Measurements from ENCODE around the gene SNX7. TPM values are rescaled to one million over a fixed set of nuclear protein-coding genes. Genes with fewer than 3 reads are reported as not detected.

SNX7 gene
- total RNA-seq, 1 donor from 2014 or later: 25.1 TPM

DNA sequence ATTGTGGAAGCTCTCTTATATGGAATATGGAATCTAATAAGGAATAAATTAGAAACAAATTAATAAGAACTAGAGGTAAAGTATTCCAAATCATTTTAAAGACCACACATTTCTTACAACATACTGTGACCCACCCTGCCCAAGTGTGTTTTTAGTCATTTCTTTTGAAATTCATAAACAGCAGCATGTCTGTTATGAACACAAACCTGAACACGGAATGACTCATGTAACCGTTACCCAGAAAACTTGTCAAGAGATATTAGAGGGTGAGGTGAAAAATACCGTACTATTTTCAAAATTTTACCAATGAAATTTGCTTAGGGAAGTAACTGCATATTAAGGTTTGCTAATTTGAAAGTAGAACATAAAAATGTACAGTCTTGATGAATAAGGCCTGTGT, 48.4 kb downstream of the SNX7 start:
- Histone ChIP-seq H3K27ac (ENCODE audit: low read depth, low read length) (no peak overlapping the region), H3K4me3 (ENCODE audit: low read length in 3 of 3) (no peak overlapping the region), H3K9ac (ENCODE audit: low read depth in 1 of 3, low read length in 3 of 3) (no peak overlapping the region), H3K9me3 (ENCODE audit: control insufficient read depth in 3 of 3, low read length in 3 of 3) (no peaks in the 10 kb centered on the region), H3K4me1 (ENCODE audit: control insufficient read depth in 3 of 3, insufficient read depth in 3 of 3, low read length in 3 of 3) (no peaks in the 10 kb centered on the region), H3K27me3 (ENCODE audit: control insufficient read depth in 3 of 3, insufficient read depth in 3 of 3, low read length in 3 of 3) (no peaks in the 10 kb centered on the region), H3K36me3 (ENCODE audit: control insufficient read depth in 3 of 3, insufficient read depth in 3 of 3, low read length in 3 of 3) (no peaks in the 10 kb centered on the region)

DNA sequence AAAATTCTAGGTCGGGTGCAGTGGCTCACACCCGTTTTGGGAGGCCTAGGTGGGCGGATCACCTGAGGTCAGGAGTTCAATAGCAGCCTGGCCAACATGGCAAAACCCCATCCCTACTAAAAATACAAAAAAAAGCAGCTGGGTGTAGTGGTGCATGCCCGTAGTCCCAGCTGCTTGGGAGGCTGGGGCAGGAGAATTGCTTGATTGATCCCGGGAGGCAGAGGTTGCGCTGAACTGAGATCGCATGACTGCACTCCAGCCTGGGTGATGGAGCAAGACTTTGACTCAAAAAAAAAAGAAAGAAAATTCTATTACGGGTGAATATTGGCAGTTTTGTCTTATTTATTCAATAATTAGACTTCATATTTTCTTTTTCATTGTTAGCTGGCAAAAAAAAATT, 62.1 kb downstream of the SNX7 start:
- Histone ChIP-seq H3K9ac (ENCODE audit: low read depth in 1 of 3, low read length in 3 of 3) (no peak overlapping the region), H3K36me3 (ENCODE audit: control insufficient read depth in 3 of 3, insufficient read depth in 3 of 3, low read length in 3 of 3) (no peaks in the 10 kb centered on the region), H3K4me1 (ENCODE audit: control insufficient read depth in 3 of 3, insufficient read depth in 3 of 3, low read length in 3 of 3) (no peaks in the 10 kb centered on the region), H3K27me3 (ENCODE audit: control insufficient read depth in 3 of 3, insufficient read depth in 3 of 3, low read length in 3 of 3) (no peaks in the 10 kb centered on the region), H3K9me3 (ENCODE audit: control insufficient read depth in 3 of 3, low read length in 3 of 3) (no peaks in the 10 kb centered on the region), H3K4me3 (ENCODE audit: low read length in 3 of 3) (no peak overlapping the region), H3K27ac (ENCODE audit: low read depth, low read length) (no peak overlapping the region)

- no peaks in the 10 kb centered on the region for H3K27me3 ChIP-seq (ENCODE audit: control insufficient read depth in 3 of 3, insufficient read depth in 3 of 3, low read length in 3 of 3)
- H3K27ac ChIP-seq (ENCODE audit: low read depth, low read length): no peak overlapping the region
- H3K36me3 ChIP-seq (ENCODE audit: control insufficient read depth in 3 of 3, insufficient read depth in 3 of 3, low read length in 3 of 3): no peaks in the 10 kb centered on the region
- no peak overlapping the region for H3K4me3 ChIP-seq (ENCODE audit: low read length in 3 of 3)
- no peaks in the 10 kb centered on the region for H3K4me1 ChIP-seq (ENCODE audit: control insufficient read depth in 3 of 3, insufficient read depth in 3 of 3, low read length in 3 of 3)
- H3K9me3 ChIP-seq (ENCODE audit: control insufficient read depth in 3 of 3, low read length in 3 of 3): no peaks in the 10 kb centered on the region
- H3K9ac ChIP-seq (ENCODE audit: low read depth in 1 of 3, low read length in 3 of 3): no peak overlapping the region
These were observed 71.7 kb downstream of the SNX7 start for GRCh38 chr1:98732985-98733781.

DNA sequence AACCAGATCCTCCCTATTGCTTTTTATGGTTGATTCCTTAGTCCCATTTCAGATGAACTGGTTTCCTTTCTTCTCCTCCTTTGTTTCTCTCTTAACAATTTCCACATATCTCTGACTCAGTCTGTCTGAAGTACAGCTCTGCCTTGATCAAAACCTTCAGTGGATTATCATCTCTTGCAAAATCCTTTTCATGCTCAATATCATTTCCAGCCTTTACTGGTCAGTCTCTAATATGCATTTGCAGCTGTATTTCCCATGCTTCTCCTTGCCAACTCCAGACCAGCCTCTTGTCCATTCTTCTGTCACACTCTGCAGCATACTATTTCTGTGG, 72.2 kb downstream of the SNX7 start:
- H3K9ac ChIP-seq (ENCODE audit: low read depth in 1 of 3, low read length in 3 of 3): no peak overlapping the region
- no peaks in the 10 kb centered on the region for H3K4me1 ChIP-seq (ENCODE audit: control insufficient read depth in 3 of 3, insufficient read depth in 3 of 3, low read length in 3 of 3)
- no peaks in the 10 kb centered on the region for H3K27me3 ChIP-seq (ENCODE audit: control insufficient read depth in 3 of 3, insufficient read depth in 3 of 3, low read length in 3 of 3)
- H3K9me3 ChIP-seq (ENCODE audit: control insufficient read depth in 3 of 3, low read length in 3 of 3): no peaks in the 10 kb centered on the region
- H3K4me3 ChIP-seq (ENCODE audit: low read length in 3 of 3): no peak overlapping the region
- no peak overlapping the region for H3K27ac ChIP-seq (ENCODE audit: low read depth, low read length)
- H3K36me3 ChIP-seq (ENCODE audit: control insufficient read depth in 3 of 3, insufficient read depth in 3 of 3, low read length in 3 of 3): no peaks in the 10 kb centered on the region

GRCh38 chr1:98735756-98736155, 74.2 kb downstream of the SNX7 start:
- Histone ChIP-seq H3K4me1 (ENCODE audit: control insufficient read depth in 3 of 3, insufficient read depth in 3 of 3, low read length in 3 of 3) (no peaks in the 10 kb centered on the region), H3K4me3 (ENCODE audit: low read length in 3 of 3) (no peak overlapping the region), H3K9me3 (ENCODE audit: control insufficient read depth in 3 of 3, low read length in 3 of 3) (no peaks in the 10 kb centered on the region), H3K9ac (ENCODE audit: low read depth in 1 of 3, low read length in 3 of 3) (peak overlapping the region in 1 of 3 donors; percentile 14), H3K36me3 (ENCODE audit: control insufficient read depth in 3 of 3, insufficient read depth in 3 of 3, low read length in 3 of 3) (no peaks in the 10 kb centered on the region), H3K27ac (ENCODE audit: low read depth, low read length) (no peak overlapping the region), H3K27me3 (ENCODE audit: control insufficient read depth in 3 of 3, insufficient read depth in 3 of 3, low read length in 3 of 3) (no peaks in the 10 kb centered on the region)

GRCh38 chr1:98737835-98738234, 76.3 kb downstream of the SNX7 start:
- Histone ChIP-seq H3K4me1 (ENCODE audit: control insufficient read depth in 3 of 3, insufficient read depth in 3 of 3, low read length in 3 of 3) (no peaks in the 10 kb centered on the region), H3K27me3 (ENCODE audit: control insufficient read depth in 3 of 3, insufficient read depth in 3 of 3, low read length in 3 of 3) (no peaks in the 10 kb centered on the region), H3K9ac (ENCODE audit: low read depth in 1 of 3, low read length in 3 of 3) (no peak overlapping the region), H3K4me3 (ENCODE audit: low read length in 3 of 3) (no peak overlapping the region), H3K36me3 (ENCODE audit: control insufficient read depth in 3 of 3, insufficient read depth in 3 of 3, low read length in 3 of 3) (no peaks in the 10 kb centered on the region), H3K27ac (ENCODE audit: low read depth, low read length) (no peak overlapping the region), H3K9me3 (ENCODE audit: control insufficient read depth in 3 of 3, low read length in 3 of 3) (no peaks in the 10 kb centered on the region)

- Histone ChIP-seq H3K36me3 (ENCODE audit: control insufficient read depth in 3 of 3, insufficient read depth in 3 of 3, low read length in 3 of 3) (no peaks in the 10 kb centered on the region), H3K9me3 (ENCODE audit: control insufficient read depth in 3 of 3, low read length in 3 of 3) (no peaks in the 10 kb centered on the region), H3K4me1 (ENCODE audit: control insufficient read depth in 3 of 3, insufficient read depth in 3 of 3, low read length in 3 of 3) (no peaks in the 10 kb centered on the region), H3K27me3 (ENCODE audit: control insufficient read depth in 3 of 3, insufficient read depth in 3 of 3, low read length in 3 of 3) (no peaks in the 10 kb centered on the region), H3K4me3 (ENCODE audit: low read length in 3 of 3) (no peak overlapping the region), H3K9ac (ENCODE audit: low read depth in 1 of 3, low read length in 3 of 3) (no peak overlapping the region), H3K27ac (ENCODE audit: low read depth, low read length) (no peak overlapping the region)
These were observed 78.2 kb downstream of the SNX7 start for GRCh38 chr1:98739762-98740161.

DNA sequence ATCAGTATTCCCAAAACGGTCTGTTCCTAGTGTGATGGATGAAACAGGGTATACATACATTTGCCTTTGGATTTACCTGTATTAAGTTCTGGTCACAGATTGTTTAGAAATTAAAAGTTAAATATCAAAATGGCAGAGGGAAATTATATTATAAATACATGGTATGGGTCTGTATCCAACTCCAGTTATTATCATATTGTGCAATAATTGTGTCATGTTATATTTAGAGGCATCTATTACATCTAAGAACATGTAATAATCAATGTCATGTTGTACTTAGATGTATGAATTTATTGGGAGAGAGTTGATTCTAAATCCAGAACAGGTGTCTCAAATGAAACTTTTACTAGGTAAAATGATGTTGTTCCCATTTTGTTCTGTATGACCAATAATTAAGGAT, 79.6 kb downstream of the SNX7 start:
- Histone ChIP-seq H3K4me1 (ENCODE audit: control insufficient read depth in 3 of 3, insufficient read depth in 3 of 3, low read length in 3 of 3) (no peaks in the 10 kb centered on the region), H3K4me3 (ENCODE audit: low read length in 3 of 3) (no peak overlapping the region), H3K9ac (ENCODE audit: low read depth in 1 of 3, low read length in 3 of 3) (no peak overlapping the region), H3K27ac (ENCODE audit: low read depth, low read length) (no peak overlapping the region), H3K27me3 (ENCODE audit: control insufficient read depth in 3 of 3, insufficient read depth in 3 of 3, low read length in 3 of 3) (no peaks in the 10 kb centered on the region), H3K36me3 (ENCODE audit: control insufficient read depth in 3 of 3, insufficient read depth in 3 of 3, low read length in 3 of 3) (no peaks in the 10 kb centered on the region), H3K9me3 (ENCODE audit: control insufficient read depth in 3 of 3, low read length in 3 of 3) (no peaks in the 10 kb centered on the region)

- Histone ChIP-seq H3K9ac (ENCODE audit: low read depth in 1 of 3, low read length in 3 of 3) (no peak overlapping the region), H3K4me1 (ENCODE audit: control insufficient read depth in 3 of 3, insufficient read depth in 3 of 3, low read length in 3 of 3) (no peaks in the 10 kb centered on the region)
These were observed 87.7 kb downstream of the SNX7 start for GRCh38 chr1:98749152-98749756.

DNA sequence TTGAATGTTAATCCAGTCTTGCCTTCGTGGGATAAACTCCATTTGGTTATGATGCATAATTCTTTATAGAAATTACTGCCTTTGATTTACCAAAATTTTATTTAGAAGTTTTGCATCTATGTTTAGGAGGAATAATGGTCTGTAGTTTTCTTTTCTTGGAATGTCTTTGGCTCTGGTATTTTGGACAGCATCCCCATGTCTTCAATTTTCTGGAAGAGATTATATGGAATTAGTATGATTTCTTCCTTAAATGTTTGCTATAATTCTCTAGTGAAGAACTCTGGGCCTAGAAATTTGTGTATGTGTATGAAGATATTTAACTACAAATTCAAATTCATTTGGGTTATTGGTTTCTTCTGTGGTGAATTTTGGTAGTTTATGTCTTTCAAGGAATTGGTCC, 92.7 kb downstream of the SNX7 start:
- no peaks in the 10 kb centered on the region for H3K4me1 ChIP-seq (ENCODE audit: control insufficient read depth in 3 of 3, insufficient read depth in 3 of 3, low read length in 3 of 3)
- no peak overlapping the region for H3K9ac ChIP-seq (ENCODE audit: low read depth in 1 of 3, low read length in 3 of 3)

More at GRCh38 chr1:98749152-98749756, 87.7 kb downstream of the SNX7 start:
- H3K4me3 ChIP-seq (ENCODE audit: low read length in 3 of 3): no peak overlapping the region
- no peaks in the 10 kb centered on the region for H3K36me3 ChIP-seq (ENCODE audit: control insufficient read depth in 3 of 3, insufficient read depth in 3 of 3, low read length in 3 of 3)
- no peak overlapping the region for H3K27ac ChIP-seq (ENCODE audit: low read depth, low read length)
- no peaks in the 10 kb centered on the region for H3K9me3 ChIP-seq (ENCODE audit: control insufficient read depth in 3 of 3, low read length in 3 of 3)
- H3K27me3 ChIP-seq (ENCODE audit: control insufficient read depth in 3 of 3, insufficient read depth in 3 of 3, low read length in 3 of 3): no peaks in the 10 kb centered on the region

More for the DNA sequence above, 92.7 kb downstream of the SNX7 start:
- no peaks in the 10 kb centered on the region for H3K9me3 ChIP-seq (ENCODE audit: control insufficient read depth in 3 of 3, low read length in 3 of 3)
- H3K27me3 ChIP-seq (ENCODE audit: control insufficient read depth in 3 of 3, insufficient read depth in 3 of 3, low read length in 3 of 3): no peaks in the 10 kb centered on the region
- H3K36me3 ChIP-seq (ENCODE audit: control insufficient read depth in 3 of 3, insufficient read depth in 3 of 3, low read length in 3 of 3): no peaks in the 10 kb centered on the region
- no peak overlapping the region for H3K4me3 ChIP-seq (ENCODE audit: low read length in 3 of 3)
- H3K27ac ChIP-seq (ENCODE audit: low read depth, low read length): no peak overlapping the region
